GM15510 (cell line): ENCODE data around the gene OARD1.

Experiments used
- POLR2A ChIP-seq: IDR thresholded peaks from 3 replicates; pipeline ENCODE4 v1.6.1; 2011; ENCODE audit warnings: borderline replicate concordance; ENCODE audit not compliant: insufficient read length; ENCODE audit errors: extremely low read depth

The OARD1 gene

DNA sequence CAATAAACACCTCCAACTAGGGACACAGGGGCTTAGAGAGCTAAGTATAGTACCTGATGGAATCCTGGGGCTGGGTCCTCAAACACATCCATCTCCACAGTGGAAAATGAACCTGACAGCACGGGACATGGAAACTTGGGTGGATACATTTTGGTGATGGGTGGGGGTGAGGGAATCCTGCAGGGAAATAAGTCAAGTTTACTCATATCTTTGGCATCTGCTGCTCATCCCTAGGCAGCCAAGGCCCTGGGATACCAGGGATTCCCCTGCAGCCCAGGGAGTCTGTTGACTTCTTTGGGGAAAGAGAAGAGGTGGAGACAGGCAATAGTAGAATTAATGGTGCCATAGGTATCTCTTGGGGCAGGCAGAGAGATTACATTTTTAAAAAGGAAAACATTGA is 12.6 kb downstream of the OARD1 start:
- no peak for TF ChIP-seq POLR2A

DNA sequence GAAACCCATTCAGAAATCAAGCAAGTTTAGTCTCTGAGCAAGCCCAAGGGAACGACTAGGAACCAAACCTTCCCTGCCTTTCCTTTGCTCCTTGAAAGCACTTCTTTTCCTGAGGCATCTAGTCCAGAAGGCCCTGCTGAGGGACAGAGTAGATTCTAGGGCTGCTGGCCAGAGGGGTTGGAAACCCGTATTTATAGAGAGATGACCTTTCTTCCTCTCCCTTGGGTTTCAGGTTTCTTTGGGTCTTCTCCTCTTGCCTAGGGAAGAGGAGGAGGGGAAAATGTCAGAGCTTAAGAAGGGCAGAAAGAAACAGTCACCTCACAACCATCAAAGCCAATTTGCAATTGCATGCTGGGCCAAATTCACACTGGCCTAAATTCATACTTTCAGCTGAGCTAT is 13.4 kb downstream of the OARD1 start:
- TF ChIP-seq POLR2A = no peak

DNA sequence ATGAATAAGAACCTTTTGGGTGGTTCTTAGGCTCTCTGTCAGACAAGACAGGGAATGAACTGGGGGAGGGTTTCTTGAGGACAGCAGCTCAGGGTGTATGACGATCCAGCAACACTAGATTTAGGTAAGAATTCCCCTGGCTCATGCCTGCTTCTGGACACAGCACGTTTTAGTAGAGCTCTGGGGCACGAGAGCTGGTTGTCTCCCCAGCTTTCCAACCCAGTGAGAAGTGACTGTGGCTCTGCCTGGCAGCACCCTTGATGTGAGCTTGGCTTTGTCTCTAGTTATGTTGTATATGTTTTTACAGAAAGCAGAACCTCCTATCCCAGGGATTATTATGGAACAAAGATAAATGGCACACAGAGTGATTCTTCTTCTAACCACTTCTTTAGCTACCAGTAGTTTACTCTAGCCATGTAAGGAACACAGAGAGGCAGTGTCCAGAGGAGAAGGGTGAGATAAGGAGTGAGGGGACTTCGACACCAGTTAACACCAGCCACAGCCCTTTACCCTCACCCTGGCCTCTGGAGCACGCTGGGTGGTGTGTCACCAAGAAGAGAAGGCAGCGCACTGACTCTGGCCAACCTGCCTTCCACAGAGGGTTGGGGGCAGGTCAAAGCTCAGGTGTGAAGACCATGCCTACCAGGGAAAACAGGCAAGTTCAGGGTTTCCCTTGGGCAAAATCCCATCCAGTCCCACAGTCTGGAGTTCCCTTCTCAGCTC is 15.2 kb downstream of the OARD1 start:
- no peak for TF ChIP-seq POLR2A

DNA sequence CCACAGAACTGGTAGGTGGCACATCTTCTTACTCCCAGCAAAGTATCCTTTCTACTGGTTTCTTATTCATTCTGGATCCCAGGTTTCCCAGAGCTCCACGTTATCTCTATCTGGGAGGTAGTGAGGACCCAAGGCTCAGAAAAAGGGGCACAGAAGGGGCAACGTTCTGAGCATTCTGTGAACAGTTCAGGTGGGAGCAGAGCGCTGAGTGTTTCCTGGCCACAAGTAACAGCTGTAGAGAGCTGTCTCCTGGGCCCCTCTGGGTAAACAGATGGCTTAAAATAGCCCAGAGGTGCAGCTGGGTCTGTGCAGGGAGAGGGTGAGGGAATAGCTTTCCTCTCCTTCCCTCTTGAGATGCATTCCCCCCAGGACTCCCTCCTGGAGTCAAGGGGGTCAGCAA is 17.0 kb downstream of the OARD1 start:
- no peak for TF ChIP-seq POLR2A

DNA sequence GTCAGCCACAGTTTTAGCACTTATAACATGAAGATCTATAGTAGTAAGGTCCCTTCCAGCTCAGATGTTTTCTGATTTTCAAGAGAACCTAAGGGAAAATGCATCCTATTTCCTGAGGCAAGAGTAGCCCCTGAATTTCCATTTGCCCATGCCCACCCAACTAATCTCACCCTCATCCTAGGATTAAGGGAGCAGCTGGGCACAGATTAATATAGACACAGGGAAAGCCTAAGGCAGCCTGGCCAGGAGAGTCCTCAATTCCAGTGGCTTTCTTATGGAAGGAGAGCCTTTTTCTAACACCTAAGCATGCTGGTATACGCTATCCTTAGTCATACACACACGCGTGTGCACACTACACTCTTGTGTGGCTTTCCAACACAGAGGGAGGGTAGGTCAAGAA is 17.6 kb downstream of the OARD1 start:
- no peak for TF ChIP-seq POLR2A

DNA sequence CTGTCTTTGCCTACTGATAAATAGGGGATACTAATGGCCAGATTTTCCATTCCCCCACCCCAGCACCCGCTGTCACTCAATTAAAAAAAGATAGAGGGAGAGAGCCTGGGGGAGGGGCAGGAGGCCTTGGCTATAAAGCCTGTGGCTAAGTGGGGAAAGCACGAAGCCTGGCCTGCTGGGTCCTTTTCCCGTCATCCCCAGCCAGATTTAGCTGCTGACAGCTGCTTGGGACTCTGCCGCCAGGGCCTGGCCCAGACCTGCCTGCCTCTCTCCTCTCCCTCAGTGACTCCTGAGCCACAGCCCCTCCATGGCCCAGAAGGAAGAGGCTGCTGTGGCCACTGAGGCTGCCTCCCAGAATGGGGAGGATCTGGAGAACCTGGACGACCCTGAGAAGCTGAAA is 19.1 kb downstream of the OARD1 start, which contains the start of gene APOBEC2:
TSS of gene APOBEC2 (plus strand) at position 162 of the 400 bp plus-strand sequence. CDS start at position 308, 146 bp downstream.
- TF ChIP-seq POLR2A = no peak

DNA sequence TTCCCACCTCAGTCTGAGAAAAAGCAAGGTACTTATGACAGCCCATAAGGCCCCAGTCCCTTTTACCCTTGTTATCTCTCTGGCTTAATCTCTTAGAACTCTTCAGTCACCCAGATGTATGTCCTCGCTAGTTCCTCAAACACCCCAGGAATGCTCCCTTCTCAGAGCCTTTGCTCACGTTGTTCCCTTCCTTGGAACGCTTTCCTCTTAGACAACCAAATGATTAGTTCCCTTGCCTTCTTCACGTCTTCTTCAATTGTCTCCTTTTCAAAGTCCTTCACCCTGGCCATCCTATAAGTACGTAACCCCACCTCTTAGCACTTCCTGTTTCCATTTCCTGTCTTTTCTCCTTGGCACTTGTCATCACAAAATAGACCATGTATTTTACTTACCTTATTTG is 20.3 kb downstream of the OARD1 start:
- no peak for TF ChIP-seq POLR2A

DNA sequence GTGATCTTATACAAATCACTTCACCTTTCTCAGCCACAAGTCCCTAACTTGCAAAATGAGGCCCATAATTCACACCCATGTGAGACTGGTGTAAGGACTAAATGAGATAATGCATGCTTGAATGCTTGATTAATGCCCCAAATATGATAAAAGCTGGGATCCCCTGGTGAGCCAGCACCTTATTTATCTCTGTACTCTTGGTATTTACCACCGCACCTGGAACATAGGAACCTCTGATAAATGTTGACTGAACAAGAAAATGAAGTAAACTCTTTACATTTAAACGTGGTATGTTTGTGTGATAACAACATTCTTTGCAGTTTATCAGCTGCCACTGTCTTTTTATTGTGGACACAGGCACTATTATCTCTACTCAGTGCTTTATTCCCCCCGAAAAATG is 21.6 kb downstream of the OARD1 start:
- TF ChIP-seq POLR2A = no peak

DNA sequence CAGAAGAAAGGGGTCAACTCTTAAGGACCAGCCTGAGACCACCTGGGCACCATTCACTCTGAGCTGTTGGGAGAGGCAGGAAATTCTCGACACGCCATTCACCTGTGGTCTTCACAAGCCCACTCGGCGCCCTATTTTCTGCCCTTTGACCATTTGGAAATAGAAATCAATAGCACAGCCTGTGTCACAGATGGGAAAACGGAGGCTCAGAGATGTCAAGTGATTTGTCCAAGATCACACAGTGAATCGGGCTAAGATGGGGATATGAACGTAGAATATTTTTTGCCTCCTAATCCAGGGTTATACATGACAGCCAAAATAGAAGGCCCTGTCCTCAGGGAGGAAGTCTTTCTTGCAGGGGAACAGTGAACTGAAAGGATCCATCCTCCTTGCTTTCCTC is 22.2 kb downstream of the OARD1 start:
- TF ChIP-seq POLR2A = no peak

DNA sequence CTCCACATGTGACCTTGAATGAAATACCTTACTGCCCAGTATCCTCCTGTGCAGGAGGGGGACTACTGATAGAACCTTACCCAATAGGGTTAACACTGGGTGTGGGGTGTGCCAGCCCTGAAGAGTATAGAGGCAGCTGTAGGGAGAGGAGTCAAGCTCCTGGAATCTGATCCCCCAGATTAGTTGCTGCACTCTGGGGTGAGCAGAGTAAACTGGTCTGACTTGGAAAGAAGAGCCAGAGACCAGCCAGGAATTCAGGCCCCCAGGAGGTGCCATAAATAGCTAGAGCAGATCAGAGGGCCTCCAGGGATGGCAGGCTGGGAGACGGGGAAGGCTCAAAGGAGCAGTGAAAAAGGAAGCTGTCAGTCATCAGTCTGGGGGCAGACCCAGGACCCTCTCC is 22.6 kb downstream of the OARD1 start:
- no peak for TF ChIP-seq POLR2A

DNA sequence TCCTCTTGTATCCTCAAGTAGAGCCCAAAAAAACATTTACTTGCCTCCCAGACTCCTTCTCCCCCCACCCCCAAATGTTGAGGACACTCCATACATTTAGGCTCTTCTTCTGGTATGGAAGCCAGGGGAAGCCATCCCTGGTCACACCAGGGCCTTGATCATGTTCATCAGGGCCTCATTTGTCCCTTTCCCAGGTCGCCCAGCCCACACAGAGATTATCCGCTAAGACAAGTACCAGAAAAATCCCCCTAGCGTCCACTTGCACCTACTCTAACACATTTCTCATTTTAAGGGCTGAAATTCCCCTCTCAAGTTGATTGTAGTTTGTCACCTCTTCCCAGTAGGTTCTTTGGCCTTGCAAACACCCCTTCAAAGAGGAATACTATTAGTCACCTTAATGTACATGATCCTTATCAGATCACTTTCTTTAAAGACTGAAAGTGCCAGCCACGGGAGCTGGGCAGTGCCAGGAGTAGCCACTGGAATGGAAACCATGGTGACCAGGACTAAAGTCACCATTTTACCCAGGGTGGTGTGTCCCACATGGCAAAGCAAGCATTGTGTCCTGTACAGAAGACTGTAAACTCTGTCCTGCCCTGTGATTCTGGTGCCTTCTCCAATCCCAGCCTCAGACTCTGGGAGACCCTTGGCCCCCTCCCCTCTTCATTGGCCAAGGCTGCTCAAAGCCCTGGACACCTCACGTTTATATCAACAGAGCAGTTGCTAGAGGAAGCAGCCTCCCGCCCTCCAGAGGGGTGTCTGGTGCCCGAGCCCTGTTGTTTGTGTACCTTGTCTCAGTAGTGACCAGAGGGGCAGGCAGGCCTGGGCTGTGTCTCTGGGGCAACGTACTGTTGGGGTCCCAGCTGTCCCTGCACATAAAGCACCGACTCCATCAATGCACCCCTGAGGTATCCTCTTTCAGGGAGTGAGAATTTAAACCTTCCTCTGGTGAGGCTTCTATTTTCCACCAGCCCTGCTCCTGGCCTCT is 24.1 kb downstream of the OARD1 start:
- no peak for TF ChIP-seq POLR2A

DNA sequence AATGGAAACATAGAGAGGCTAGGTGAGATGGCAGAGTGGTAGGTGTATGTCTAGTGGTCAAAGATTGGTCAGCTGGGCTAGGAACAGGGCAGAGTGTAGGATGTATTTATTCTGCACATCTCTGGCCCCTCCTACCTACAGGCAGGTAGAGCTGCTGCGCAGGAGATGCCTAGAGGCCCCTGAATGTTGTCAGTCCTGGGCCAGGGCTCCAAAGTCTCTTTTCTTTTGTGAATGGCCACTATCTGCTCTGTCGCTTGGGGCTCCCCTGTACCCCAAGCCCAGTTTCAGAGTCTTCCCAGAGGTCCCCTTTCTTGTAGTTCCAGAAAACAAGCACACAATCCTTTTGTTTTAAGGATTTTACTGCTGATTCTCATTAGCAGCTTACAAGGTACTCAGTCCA is 24.9 kb downstream of the OARD1 start:
- no peak for TF ChIP-seq POLR2A

DNA sequence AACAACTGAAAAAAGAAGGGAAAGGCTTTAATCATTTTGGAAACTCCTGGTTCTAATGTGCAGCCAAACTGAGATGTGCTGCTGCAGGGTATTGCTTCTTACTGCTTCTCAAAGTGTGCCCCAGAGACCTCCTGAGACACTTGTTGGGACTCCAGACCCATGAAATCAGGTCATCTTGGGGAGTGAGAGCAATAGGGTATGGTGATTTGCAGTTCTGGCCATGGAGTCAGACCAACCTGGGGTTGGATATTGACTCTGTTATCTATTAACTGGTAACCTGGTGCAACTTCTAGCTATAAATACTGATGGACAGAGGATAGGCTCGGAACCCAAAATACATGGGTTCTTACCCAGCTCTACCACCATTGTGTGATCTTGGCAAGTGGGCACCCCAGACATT is 26.1 kb downstream of the OARD1 start:
- no peak for TF ChIP-seq POLR2A

DNA sequence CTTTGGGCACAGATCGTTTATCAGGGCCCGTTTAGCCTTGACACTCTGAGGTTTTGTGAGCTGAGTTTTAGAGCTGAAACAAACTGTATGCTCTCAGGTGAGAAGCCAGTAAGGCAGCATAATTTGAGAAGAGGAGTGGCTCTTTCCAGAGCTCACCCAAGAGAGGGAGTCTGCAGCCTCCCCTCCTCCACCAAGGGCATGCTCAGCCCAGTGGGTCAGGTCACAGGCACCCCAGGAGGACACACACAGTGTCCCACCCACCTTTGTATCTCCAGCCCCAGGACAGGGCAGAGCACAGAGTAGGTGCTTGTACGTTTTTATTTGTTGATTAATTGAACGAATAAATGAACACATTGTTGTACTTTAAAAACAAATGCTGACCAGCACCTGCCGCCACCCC is 26.5 kb downstream of the OARD1 start:
- TF ChIP-seq POLR2A = no peak

DNA sequence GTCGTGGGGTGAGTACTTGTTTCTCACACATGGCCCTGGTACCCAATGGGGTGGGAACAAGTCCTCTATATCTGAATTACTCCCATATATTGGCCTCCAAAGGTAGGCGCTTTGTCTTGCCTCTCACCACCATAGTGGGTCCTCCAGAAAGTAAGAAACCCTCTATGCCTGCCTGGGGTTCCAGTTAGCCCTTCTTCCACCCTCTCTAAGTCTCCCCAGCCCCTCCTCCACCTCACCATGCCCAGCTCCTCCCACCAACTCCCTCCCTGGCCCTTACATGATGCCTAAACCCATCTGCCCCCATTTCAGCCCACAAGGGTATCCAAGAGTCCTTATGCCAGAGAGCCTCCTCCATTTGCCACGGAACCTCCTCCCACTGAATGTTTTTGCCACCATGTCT is 29.0 kb downstream of the OARD1 start:
- TF ChIP-seq POLR2A = no peak
